HCT116 (cell line): ENCODE data around the gene ERC2. TPM values are rescaled to one million over a fixed set of nuclear protein-coding genes. Genes with fewer than 3 reads are reported as not detected.

ENCODE experiments used
- ATAC-seq: fragments of 200-7000 bp; cut with Tn5 transposase; 2 replicates; pipeline ENCODE4 v1.9.1; 2020; ENCODE audit warnings: mild to moderate bottlenecking, moderate library complexity
- BruUV-seq: library from RNA; stranded (reverse); fragments of 400-500 nt; replicated peaks from 2 replicates; lab custom pipeline; 2021; lab: Mats Ljungman, UMichigan
- CTCF ChIA-PET: fragments of 300-600 bp; sonication (Branson Sonifier 250); formaldehyde crosslinking; loops from one replicate; lab custom pipeline; 2021; ENCODE audit warnings: antibody characterized with exemption; lab: Charles Lee
- POLR2A ChIA-PET: fragments of 300-600, 350-600 bp; sonication (Branson Sonifier 250); formaldehyde crosslinking; loops from one replicate; lab custom pipeline; 2021; ENCODE audit warnings: antibody characterized with exemption; lab: Charles Lee
- RAD21 ChIA-PET, 2 experiments: fragments of 300-600 bp; sonication (Branson Sonifier 250); formaldehyde crosslinking; loops; one replicate each; lab custom pipeline; 2023; ENCODE audit warnings: low total read pairs in 2 of 2; ENCODE audit not compliant: uncharacterized antibody in 2 of 2, unreplicated experiment in 2 of 2, low non-redundant PET in 1 of 2; lab: Charles Lee
- DNase-seq: peaks from one replicate; pipeline ENCODE4 v3.0.0-alpha.2; 2010; ENCODE audit warnings: low read depth, low spot score
- H2AFZ ChIP-seq: fragments of 200-600 bp; shearing (Covaris generic), sonication (generic); 2 replicates; pipeline ENCODE4 v1.6.1; 2017; ENCODE audit warnings: low read depth, mixed run types, mixed read lengths, antibody characterized with exemption, low read length; ENCODE audit not compliant: poor library complexity, severe bottlenecking
- H3K27ac ChIP-seq: 2 replicates; pipeline ENCODE4 v1.5.1; 2012; ENCODE audit warnings: low read depth, low read length
- H3K27me3 ChIP-seq: fragments of 200-600 bp; sonication (generic); 2 replicates; pipeline ENCODE4 v1.6.1; 2016; ENCODE audit warnings: mixed run types, low read length, mixed read lengths; ENCODE audit not compliant: insufficient read depth
- H3K36me3 ChIP-seq, 2 experiments: fragments of 200-500 bp in 1 of 2; fragments of 200-600 bp in 1 of 2; sonication (Bioruptor generic) in 1 of 2; sonication (generic) in 1 of 2; 2 replicates each; pipeline versions ENCODE4 v1.5.1 to v1.6.1; 2014 to 2016; ENCODE audit warnings: low read length in 2 of 2, inconsistent platforms in 1 of 2, mixed read lengths in 1 of 2, mixed run types in 1 of 2; ENCODE audit not compliant: insufficient read depth in 2 of 2, control insufficient read depth in 1 of 2
- H3K4me1 ChIP-seq, 2 experiments: fragments of 200-600 bp in 1 of 2; sonication (generic) in 1 of 2; 2 replicates each; pipeline versions ENCODE4 v1.5.1 to v1.6.1; 2012 to 2017; ENCODE audit warnings: low read length in 2 of 2, inconsistent platforms in 1 of 2, mild to moderate bottlenecking in 1 of 2, mixed read lengths in 1 of 2, mixed run types in 1 of 2, moderate library complexity in 1 of 2; ENCODE audit not compliant: insufficient read depth in 2 of 2, control insufficient read depth in 1 of 2
- H3K4me2 ChIP-seq: fragments of 200-600 bp; sonication (generic); 2 replicates; pipeline ENCODE4 v1.6.1; 2017; ENCODE audit warnings: mixed run types, low read length, mixed read lengths
- H3K4me3 ChIP-seq, 2 experiments: fragments of 200-600 bp in 1 of 2; sonication (generic) in 1 of 2; replicated peaks in 1 of 2; 2 replicates each; pipeline ENCODE4 v1.5.1; 2011 to 2016; ENCODE audit warnings: low read length in 2 of 2, control low read depth in 1 of 2, low read depth in 1 of 2, mild to moderate bottlenecking in 1 of 2, mixed read lengths in 1 of 2, mixed run types in 1 of 2
- H3K79me2 ChIP-seq: fragments of 200-600 bp; sonication (generic); 2 replicates; pipeline ENCODE4 v1.6.1; 2017; ENCODE audit warnings: mild to moderate bottlenecking, mixed run types, low read length, moderate library complexity, mixed read lengths; ENCODE audit not compliant: insufficient read depth
- H3K9ac ChIP-seq: fragments of 200-600 bp; sonication (generic); 2 replicates; pipeline ENCODE4 v1.6.1; 2016; ENCODE audit warnings: low read length, mixed read lengths
- H3K9me2 ChIP-seq: fragments of 200-600 bp; sonication (generic), shearing (Covaris generic); 2 replicates; pipeline ENCODE4 v1.6.1; 2017; ENCODE audit warnings: mixed run types, mild to moderate bottlenecking, moderate library complexity; ENCODE audit not compliant: insufficient read depth
- H3K9me3 ChIP-seq, 2 experiments: fragments of 200-500 bp in 1 of 2; fragments of 200-600 bp in 1 of 2; sonication (Bioruptor generic) in 1 of 2; sonication (generic) in 1 of 2; 2 replicates each; pipeline ENCODE4 v1.6.1; 2014 to 2017; ENCODE audit warnings: low read length in 2 of 2, mixed read lengths in 2 of 2, inconsistent platforms in 1 of 2, low read depth in 1 of 2, mild to moderate bottlenecking in 1 of 2, mixed run types in 1 of 2, moderate library complexity in 1 of 2; ENCODE audit not compliant: control insufficient read depth in 1 of 2, insufficient read depth in 1 of 2
- H4K20me1 ChIP-seq: fragments of 200-600 bp; sonication (generic), shearing (Covaris generic); 2 replicates; pipeline ENCODE4 v1.6.1; 2017; ENCODE audit warnings: mixed run types, mild to moderate bottlenecking, moderate library complexity; ENCODE audit not compliant: insufficient read depth
- CBX3 ChIP-seq: IDR thresholded peaks from 2 replicates; pipeline ENCODE4 v1.6.1; 2012; ENCODE audit warnings: low read depth
- CEBPB ChIP-seq: IDR thresholded peaks from 2 replicates; pipeline ENCODE4 v1.6.1; 2012; ENCODE audit warnings: low read depth
- EZH2 ChIP-seq: fragments of 200-600 bp; sonication (generic); IDR thresholded peaks from 2 replicates; pipeline ENCODE4 v1.6.1; 2017; ENCODE audit warnings: antibody characterized with exemption, mixed run types
- EZH2phosphoT487 ChIP-seq: fragments of 200-600 bp; IDR thresholded peaks from 2 replicates; pipeline ENCODE4 v1.6.1; 2018; ENCODE audit warnings: antibody characterized with exemption, borderline replicate concordance
- RAD21 ChIP-seq: IDR thresholded peaks from 2 replicates; pipeline ENCODE4 v1.6.1; 2012; ENCODE audit warnings: low read depth, mild to moderate bottlenecking
- SP1 ChIP-seq: IDR thresholded peaks from 2 replicates; pipeline ENCODE4 v1.6.1; 2012; ENCODE audit warnings: low read depth
- SRF ChIP-seq: IDR thresholded peaks from 2 replicates; pipeline ENCODE4 v1.6.1; 2012; ENCODE audit warnings: low read depth
- ZNF274 ChIP-seq: fragments of 200-500 bp; sonication (Bioruptor generic); IDR thresholded peaks from 2 replicates; pipeline ENCODE4 v1.6.1; 2014; ENCODE audit warnings: mild to moderate bottlenecking, low read depth, low read length, inconsistent platforms
- intact Hi-C: fragments of 100-400 bp; cut with micrococcal nuclease; formaldehyde crosslinking; loops from 2 replicates; pipeline ENCODE4 v1.10.0; 2022
- total RNA-seq: library from RNA; stranded (reverse); gene quantifications from one replicate; pipeline ENCODE4 v1.2.1, GENCODE V29; 2021; ENCODE audit not compliant: unreplicated experiment
- TF ChIP-seq, protein P1 (sequence below): IDR thresholded peaks from 2 replicates; pipeline ENCODE4 v1.6.1; 2011; ENCODE audit warnings: mild to moderate bottlenecking, low read length, moderate library complexity; ENCODE audit not compliant: insufficient replicate concordance; ENCODE audit errors: extremely low read depth
- TF ChIP-seq, protein P2 (sequence below): IDR thresholded peaks from 2 replicates; pipeline ENCODE4 v1.6.1; 2012; ENCODE audit warnings: low read depth

Gene ERC2
- total RNA-seq, 1 experiment from 2014 or later = not detected

DNA sequence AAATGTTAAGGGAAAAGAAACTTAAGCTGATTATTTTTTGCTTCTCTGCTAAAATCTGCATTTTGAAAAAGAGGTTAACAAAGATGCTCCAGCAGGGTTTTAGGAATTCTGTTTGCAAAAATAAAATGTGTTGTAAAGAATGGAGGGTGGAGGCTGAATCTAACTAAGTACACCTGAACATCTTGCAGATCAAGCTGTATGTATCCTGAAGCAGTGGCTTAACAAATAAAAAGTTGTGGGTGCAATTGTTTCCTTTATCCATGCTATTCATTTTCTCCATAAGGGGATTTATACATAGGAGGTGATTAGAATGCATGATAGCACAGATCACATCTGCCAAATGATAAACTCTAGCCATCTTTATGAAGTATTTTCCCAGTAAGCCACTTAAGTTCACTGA is 466.3 kb downstream of the ERC2 start:
- Histone ChIP-seq H3K4me1 (no peaks in the 10 kb centered on the region), H3K36me3 (no peaks in the 10 kb centered on the region), H3K27ac (no peak overlapping the region), H3K27me3 (no peaks in the 10 kb centered on the region), H4K20me1 (no peaks in the 10 kb centered on the region), H3K4me3 (no peak overlapping the region), H3K9me2 (no peaks in the 10 kb centered on the region), H3K79me2 (no peaks in the 10 kb centered on the region), H3K4me2 (no peak overlapping the region), H2AFZ (no peak overlapping the region), H3K9me3 (no peaks in the 10 kb centered on the region), H3K9ac (no peak overlapping the region)
- intact Hi-C loops = no loop called here
- ATAC-seq (no peak), DNase-seq (no peak)
- ChIA-PET POLR2A (no interaction called here), RAD21 (no interaction called here), CTCF (no interaction called here)
- TF ChIP-seq RAD21 = no peak
- no peak for TF ChIP-seq CEBPB
- no peak for TF ChIP-seq CBX3
- TF ChIP-seq, protein P1, sequence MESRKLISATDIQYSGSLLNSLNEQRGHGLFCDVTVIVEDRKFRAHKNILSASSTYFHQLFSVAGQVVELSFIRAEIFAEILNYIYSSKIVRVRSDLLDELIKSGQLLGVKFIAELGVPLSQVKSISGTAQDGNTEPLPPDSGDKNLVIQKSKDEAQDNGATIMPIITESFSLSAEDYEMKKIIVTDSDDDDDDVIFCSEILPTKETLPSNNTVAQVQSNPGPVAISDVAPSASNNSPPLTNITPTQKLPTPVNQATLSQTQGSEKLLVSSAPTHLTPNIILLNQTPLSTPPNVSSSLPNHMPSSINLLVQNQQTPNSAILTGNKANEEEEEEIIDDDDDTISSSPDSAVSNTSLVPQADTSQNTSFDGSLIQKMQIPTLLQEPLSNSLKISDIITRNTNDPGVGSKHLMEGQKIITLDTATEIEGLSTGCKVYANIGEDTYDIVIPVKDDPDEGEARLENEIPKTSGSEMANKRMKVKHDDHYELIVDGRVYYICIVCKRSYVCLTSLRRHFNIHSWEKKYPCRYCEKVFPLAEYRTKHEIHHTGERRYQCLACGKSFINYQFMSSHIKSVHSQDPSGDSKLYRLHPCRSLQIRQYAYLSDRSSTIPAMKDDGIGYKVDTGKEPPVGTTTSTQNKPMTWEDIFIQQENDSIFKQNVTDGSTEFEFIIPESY = no peak
- TF ChIP-seq SP1 = no peak
- no peak for TF ChIP-seq EZH2
- TF ChIP-seq SRF = no peak
- TF ChIP-seq EZH2phosphoT487 = no peak
- TF ChIP-seq ZNF274 = no peak
- TF ChIP-seq, protein P2, sequence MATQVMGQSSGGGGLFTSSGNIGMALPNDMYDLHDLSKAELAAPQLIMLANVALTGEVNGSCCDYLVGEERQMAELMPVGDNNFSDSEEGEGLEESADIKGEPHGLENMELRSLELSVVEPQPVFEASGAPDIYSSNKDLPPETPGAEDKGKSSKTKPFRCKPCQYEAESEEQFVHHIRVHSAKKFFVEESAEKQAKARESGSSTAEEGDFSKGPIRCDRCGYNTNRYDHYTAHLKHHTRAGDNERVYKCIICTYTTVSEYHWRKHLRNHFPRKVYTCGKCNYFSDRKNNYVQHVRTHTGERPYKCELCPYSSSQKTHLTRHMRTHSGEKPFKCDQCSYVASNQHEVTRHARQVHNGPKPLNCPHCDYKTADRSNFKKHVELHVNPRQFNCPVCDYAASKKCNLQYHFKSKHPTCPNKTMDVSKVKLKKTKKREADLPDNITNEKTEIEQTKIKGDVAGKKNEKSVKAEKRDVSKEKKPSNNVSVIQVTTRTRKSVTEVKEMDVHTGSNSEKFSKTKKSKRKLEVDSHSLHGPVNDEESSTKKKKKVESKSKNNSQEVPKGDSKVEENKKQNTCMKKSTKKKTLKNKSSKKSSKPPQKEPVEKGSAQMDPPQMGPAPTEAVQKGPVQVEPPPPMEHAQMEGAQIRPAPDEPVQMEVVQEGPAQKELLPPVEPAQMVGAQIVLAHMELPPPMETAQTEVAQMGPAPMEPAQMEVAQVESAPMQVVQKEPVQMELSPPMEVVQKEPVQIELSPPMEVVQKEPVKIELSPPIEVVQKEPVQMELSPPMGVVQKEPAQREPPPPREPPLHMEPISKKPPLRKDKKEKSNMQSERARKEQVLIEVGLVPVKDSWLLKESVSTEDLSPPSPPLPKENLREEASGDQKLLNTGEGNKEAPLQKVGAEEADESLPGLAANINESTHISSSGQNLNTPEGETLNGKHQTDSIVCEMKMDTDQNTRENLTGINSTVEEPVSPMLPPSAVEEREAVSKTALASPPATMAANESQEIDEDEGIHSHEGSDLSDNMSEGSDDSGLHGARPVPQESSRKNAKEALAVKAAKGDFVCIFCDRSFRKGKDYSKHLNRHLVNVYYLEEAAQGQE = no peak
- BruUV-seq = no TSS peak
